GM12873 (cell line): Measurements from ENCODE around the gene RAB3C.

Experiments used
- TF ChIP-seq, protein P1 (sequence below): IDR thresholded peaks from 2 replicates; pipeline ENCODE4 v1.5.1; 2012; ENCODE audit warnings: low read depth, mild to moderate bottlenecking, moderate library complexity, low read length, control low read depth; ENCODE audit not compliant: insufficient read depth; ENCODE audit errors: missing control alignments

Gene RAB3C

DNA sequence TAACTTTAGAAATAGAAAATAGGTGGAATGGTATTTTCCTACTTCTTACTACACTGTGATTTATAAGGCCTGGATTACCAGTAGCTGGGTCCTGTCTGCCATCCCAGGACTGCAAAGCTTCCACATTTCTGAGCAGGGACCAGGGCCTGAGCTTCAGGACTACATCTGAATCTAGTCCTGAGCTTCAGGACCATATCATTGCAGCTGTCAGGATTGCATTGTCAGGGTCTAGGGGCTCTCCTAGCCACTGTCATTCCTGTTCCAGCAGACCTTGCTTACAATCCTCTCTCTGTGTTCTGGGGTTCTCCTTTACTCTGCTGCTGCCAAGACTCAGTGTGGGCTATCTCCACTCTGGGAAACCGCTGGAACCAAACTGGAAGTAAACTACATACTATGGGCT, 16.3 kb downstream of the RAB3C start:
- TF ChIP-seq, protein P1, sequence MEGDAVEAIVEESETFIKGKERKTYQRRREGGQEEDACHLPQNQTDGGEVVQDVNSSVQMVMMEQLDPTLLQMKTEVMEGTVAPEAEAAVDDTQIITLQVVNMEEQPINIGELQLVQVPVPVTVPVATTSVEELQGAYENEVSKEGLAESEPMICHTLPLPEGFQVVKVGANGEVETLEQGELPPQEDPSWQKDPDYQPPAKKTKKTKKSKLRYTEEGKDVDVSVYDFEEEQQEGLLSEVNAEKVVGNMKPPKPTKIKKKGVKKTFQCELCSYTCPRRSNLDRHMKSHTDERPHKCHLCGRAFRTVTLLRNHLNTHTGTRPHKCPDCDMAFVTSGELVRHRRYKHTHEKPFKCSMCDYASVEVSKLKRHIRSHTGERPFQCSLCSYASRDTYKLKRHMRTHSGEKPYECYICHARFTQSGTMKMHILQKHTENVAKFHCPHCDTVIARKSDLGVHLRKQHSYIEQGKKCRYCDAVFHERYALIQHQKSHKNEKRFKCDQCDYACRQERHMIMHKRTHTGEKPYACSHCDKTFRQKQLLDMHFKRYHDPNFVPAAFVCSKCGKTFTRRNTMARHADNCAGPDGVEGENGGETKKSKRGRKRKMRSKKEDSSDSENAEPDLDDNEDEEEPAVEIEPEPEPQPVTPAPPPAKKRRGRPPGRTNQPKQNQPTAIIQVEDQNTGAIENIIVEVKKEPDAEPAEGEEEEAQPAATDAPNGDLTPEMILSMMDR, result no peak

DNA sequence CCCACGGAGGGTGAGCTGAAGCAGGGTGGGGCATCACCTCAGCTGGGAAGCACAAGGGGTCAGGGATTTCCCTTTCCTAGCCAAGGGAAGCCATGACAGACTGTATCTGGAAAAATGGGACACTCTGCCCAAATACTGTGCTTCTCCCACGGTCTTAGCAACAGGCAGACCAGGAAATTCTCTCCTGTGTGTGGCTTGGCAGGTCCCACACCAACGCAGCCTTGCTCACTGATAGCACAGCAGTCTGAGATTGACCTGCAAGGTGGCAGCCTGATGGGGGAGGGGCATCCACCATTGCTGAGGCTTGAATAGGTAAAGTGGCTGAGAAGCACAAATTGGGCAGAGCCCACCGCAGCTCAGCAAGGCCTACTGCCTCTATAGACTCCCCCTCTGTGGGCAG, 23.2 kb downstream of the RAB3C start:
- TF ChIP-seq, protein P1, result no peak

GRCh38 chr5:58615972-58616371, 33.1 kb downstream of the RAB3C start:
- TF ChIP-seq, protein P1, result no peak

GRCh38 chr5:58617241-58617640, 34.4 kb downstream of the RAB3C start:
- TF ChIP-seq, protein P1, result no peak

GRCh38 chr5:58620336-58620735, 37.5 kb downstream of the RAB3C start:
- TF ChIP-seq, protein P1, result no peak

- TF ChIP-seq, protein P1, result no peak
These were observed 40.3 kb downstream of the RAB3C start for GRCh38 chr5:58622936-58623871.

DNA sequence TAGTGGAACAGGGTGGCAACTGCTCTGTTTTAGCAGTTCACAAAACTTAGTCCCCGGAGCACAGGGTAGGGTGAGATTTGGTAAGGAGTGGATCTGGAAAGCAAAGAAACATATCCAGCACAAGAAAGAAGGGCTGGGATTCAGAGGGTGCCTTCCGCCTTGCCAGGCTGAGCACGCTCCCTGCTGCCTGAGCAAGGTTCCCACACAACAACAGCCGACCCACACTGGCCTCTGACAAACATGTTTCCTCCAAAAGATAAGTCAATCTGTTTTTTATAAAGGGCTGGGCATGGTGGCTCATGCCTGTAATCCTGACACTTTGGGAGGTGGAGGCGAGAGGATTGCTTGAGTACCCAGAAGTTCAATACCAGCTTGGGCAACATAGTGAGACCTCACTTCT, 45.8 kb downstream of the RAB3C start:
- TF ChIP-seq, protein P1, result no peak
